ENCODE measurements around the gene PRPF40A.
A peak's percentile ranks its signal among the peaks of the same experiment; 100 is the strongest.

PRPF40A gene

DNA sequence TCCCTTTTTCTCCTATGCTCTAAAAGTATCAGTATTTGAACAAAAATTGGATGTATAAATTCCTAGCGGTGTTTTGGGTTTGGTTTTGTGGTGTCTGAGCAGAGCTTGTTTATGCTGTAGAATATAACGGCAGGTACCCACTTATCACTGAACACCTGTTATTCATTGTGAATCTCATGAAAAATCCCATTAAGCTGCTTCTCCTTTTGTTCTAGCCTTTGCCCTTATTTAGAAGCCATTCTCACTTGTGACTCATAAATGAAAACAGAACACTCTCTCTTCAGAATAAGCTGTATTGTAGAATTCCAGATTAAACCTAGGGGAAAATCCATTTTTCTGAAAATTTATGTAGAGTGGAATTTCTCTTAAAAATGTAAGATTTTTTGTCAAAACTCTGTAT, 104.0 kb downstream of the PRPF40A start:
- H3K9me3 ChIP-seq (replicated peaks; ENCODE audit: low read length): no peaks in the 10 kb centered on the region

GRCh38 chr2:152611458-152612231, 105.6 kb downstream of the PRPF40A start:
- H3K4me1 ChIP-seq (ENCODE audit: control insufficient read depth, insufficient read depth, low read length): peaks cover 26% of the 10 kb centered on the region

More for the DNA sequence above, 104.0 kb downstream of the PRPF40A start:
- Histone ChIP-seq H3K27me3 (ENCODE audit: control insufficient read depth, insufficient read depth, low read length) (no peaks in the 10 kb centered on the region), H3K36me3 (ENCODE audit: insufficient read depth, low read length) (peaks cover 3% of the 10 kb centered on the region), H3K4me1 (ENCODE audit: control insufficient read depth, insufficient read depth, low read length) (peaks cover 26% of the 10 kb centered on the region), H3K4me2 (ENCODE audit: low read length) (peak overlapping the region; percentile 16), H3K4me3 (ENCODE audit: low read length) (no peak overlapping the region), H3K9ac (ENCODE audit: low read depth, low read length) (no peak overlapping the region)

GRCh38 chr2:152609699-152610098, 107.6 kb downstream of the PRPF40A start:
- no peaks in the 10 kb centered on the region for H3K27me3 ChIP-seq (ENCODE audit: control insufficient read depth, insufficient read depth, low read length)
- no peaks in the 10 kb centered on the region for H3K9me3 ChIP-seq (replicated peaks; ENCODE audit: low read length)
- no peak overlapping the region for H3K4me3 ChIP-seq (ENCODE audit: low read length)
- no peak overlapping the region for H3K4me2 ChIP-seq (ENCODE audit: low read length)
- H3K36me3 ChIP-seq (ENCODE audit: insufficient read depth, low read length): no peaks in the 10 kb centered on the region
- H3K4me1 ChIP-seq (ENCODE audit: control insufficient read depth, insufficient read depth, low read length): peaks cover 26% of the 10 kb centered on the region
- no peak overlapping the region for H3K9ac ChIP-seq (ENCODE audit: low read depth, low read length)

More at GRCh38 chr2:152611458-152612231, 105.6 kb downstream of the PRPF40A start:
- Histone ChIP-seq H3K4me3 (ENCODE audit: low read length) (no peak overlapping the region), H3K36me3 (ENCODE audit: insufficient read depth, low read length) (no peaks in the 10 kb centered on the region), H3K27me3 (ENCODE audit: control insufficient read depth, insufficient read depth, low read length) (no peaks in the 10 kb centered on the region), H3K9me3 (replicated peaks; ENCODE audit: low read length) (no peaks in the 10 kb centered on the region), H3K4me2 (ENCODE audit: low read length) (peak overlapping the region; percentile 8), H3K9ac (ENCODE audit: low read depth, low read length) (no peak overlapping the region)

GRCh38 chr2:152609154-152609553, 108.1 kb downstream of the PRPF40A start:
- Histone ChIP-seq H3K27me3 (ENCODE audit: control insufficient read depth, insufficient read depth, low read length) (no peaks in the 10 kb centered on the region), H3K4me1 (ENCODE audit: control insufficient read depth, insufficient read depth, low read length) (peaks cover 26% of the 10 kb centered on the region), H3K9me3 (replicated peaks; ENCODE audit: low read length) (no peaks in the 10 kb centered on the region), H3K9ac (ENCODE audit: low read depth, low read length) (no peak overlapping the region), H3K36me3 (ENCODE audit: insufficient read depth, low read length) (no peaks in the 10 kb centered on the region), H3K4me3 (ENCODE audit: low read length) (no peak overlapping the region), H3K4me2 (ENCODE audit: low read length) (no peak overlapping the region)

DNA sequence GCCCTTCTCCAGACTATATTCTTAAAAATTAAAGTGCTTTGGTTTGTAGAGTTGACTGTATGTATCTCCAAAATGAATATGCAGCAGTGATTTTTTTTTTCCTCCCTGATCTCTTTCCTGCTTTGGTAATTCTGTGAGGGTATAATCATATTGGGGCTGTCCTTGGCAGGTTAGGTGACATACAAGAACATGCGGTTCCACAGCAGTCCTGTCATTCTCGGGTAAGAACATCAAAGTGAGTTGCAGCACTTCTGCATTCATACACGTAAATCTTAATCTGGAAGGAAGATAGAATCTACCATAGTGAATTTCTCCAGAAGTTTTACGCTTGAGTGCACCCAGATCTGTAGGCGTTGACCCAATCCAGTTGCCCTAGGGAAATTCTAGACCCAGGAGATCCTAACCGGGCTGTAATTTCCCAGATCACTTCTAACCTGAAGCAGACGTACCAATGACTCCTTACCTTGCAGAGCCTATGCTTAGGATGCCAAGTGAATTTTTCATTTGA, 109.4 kb downstream of the PRPF40A start:
- no peak overlapping the region for H3K9ac ChIP-seq (ENCODE audit: low read depth, low read length)
- no peaks in the 10 kb centered on the region for H3K36me3 ChIP-seq (ENCODE audit: insufficient read depth, low read length)
- no peak overlapping the region for H3K4me3 ChIP-seq (ENCODE audit: low read length)
- H3K4me2 ChIP-seq (ENCODE audit: low read length): no peak overlapping the region
- peaks cover 16% of the 10 kb centered on the region for H3K4me1 ChIP-seq (ENCODE audit: control insufficient read depth, insufficient read depth, low read length)
- H3K9me3 ChIP-seq (replicated peaks; ENCODE audit: low read length): no peaks in the 10 kb centered on the region
- H3K27me3 ChIP-seq (ENCODE audit: control insufficient read depth, insufficient read depth, low read length): no peaks in the 10 kb centered on the region

- Histone ChIP-seq H3K36me3 (ENCODE audit: insufficient read depth, low read length) (no peaks in the 10 kb centered on the region), H3K27me3 (ENCODE audit: control insufficient read depth, insufficient read depth, low read length) (no peaks in the 10 kb centered on the region), H3K4me2 (ENCODE audit: low read length) (no peak overlapping the region), H3K4me3 (ENCODE audit: low read length) (no peak overlapping the region), H3K4me1 (ENCODE audit: control insufficient read depth, insufficient read depth, low read length) (peaks cover 8% of the 10 kb centered on the region), H3K9ac (ENCODE audit: low read depth, low read length) (no peak overlapping the region), H3K9me3 (replicated peaks; ENCODE audit: low read length) (no peaks in the 10 kb centered on the region)
Observed at GRCh38 chr2:152606941-152607340, 110.3 kb downstream of the PRPF40A start.

- Histone ChIP-seq H3K27me3 (ENCODE audit: control insufficient read depth, insufficient read depth, low read length) (no peaks in the 10 kb centered on the region), H3K4me2 (ENCODE audit: low read length) (no peak overlapping the region), H3K4me3 (ENCODE audit: low read length) (no peak overlapping the region), H3K4me1 (ENCODE audit: control insufficient read depth, insufficient read depth, low read length) (no peaks in the 10 kb centered on the region), H3K9me3 (replicated peaks; ENCODE audit: low read length) (no peaks in the 10 kb centered on the region), H3K9ac (ENCODE audit: low read depth, low read length) (no peak overlapping the region), H3K36me3 (ENCODE audit: insufficient read depth, low read length) (no peaks in the 10 kb centered on the region)
Observed at GRCh38 chr2:152606081-152606480, 111.2 kb downstream of the PRPF40A start.

GRCh38 chr2:152603166-152603565, 114.1 kb downstream of the PRPF40A start:
- Histone ChIP-seq H3K9me3 (replicated peaks; ENCODE audit: low read length) (no peaks in the 10 kb centered on the region), H3K4me1 (ENCODE audit: control insufficient read depth, insufficient read depth, low read length) (peaks cover 18% of the 10 kb centered on the region), H3K27me3 (ENCODE audit: control insufficient read depth, insufficient read depth, low read length) (no peaks in the 10 kb centered on the region), H3K9ac (ENCODE audit: low read depth, low read length) (no peak overlapping the region), H3K36me3 (ENCODE audit: insufficient read depth, low read length) (no peaks in the 10 kb centered on the region), H3K4me3 (ENCODE audit: low read length) (no peak overlapping the region), H3K4me2 (ENCODE audit: low read length) (no peak overlapping the region)

GRCh38 chr2:152602750-152603149, 114.5 kb downstream of the PRPF40A start:
- Histone ChIP-seq H3K4me3 (ENCODE audit: low read length) (no peak overlapping the region), H3K36me3 (ENCODE audit: insufficient read depth, low read length) (no peaks in the 10 kb centered on the region), H3K9me3 (replicated peaks; ENCODE audit: low read length) (no peaks in the 10 kb centered on the region), H3K4me1 (ENCODE audit: control insufficient read depth, insufficient read depth, low read length) (peaks cover 18% of the 10 kb centered on the region), H3K27me3 (ENCODE audit: control insufficient read depth, insufficient read depth, low read length) (no peaks in the 10 kb centered on the region), H3K9ac (ENCODE audit: low read depth, low read length) (no peak overlapping the region), H3K4me2 (ENCODE audit: low read length) (no peak overlapping the region)
